B cell (primary cell): ENCODE measurements around the gene PROB1. TPM values are rescaled to one million over a fixed set of nuclear protein-coding genes. Genes with fewer than 3 reads are reported as not detected.

ENCODE experiments used
- ATAC-seq: fragments of 200-7000 bp; cut with Tn5 transposase; one replicate; pipeline ENCODE4 v1.10.0; 2021; ENCODE audit warnings: low read depth, mild to moderate bottlenecking, moderate number of reproducible peaks, moderate library complexity
- CTCF ChIA-PET: fragments of 350-600 bp; sonication (Branson Sonifier 250); formaldehyde crosslinking; loops from one replicate; lab custom pipeline; 2021; ENCODE audit warnings: antibody characterized with exemption, inconsistent platforms; lab: Charles Lee
- POLR2A ChIA-PET: fragments of 350-600 bp; sonication (Branson Sonifier 250); formaldehyde crosslinking; loops from one replicate; lab custom pipeline; 2021; ENCODE audit warnings: antibody characterized with exemption; lab: Charles Lee
- DNase-seq: peaks from one replicate; pipeline ENCODE4 v3.0.0; 2013
- H2AFZ ChIP-seq: 2 replicates; pipeline ENCODE4 v1.6.1; 2012; ENCODE audit warnings: mild to moderate bottlenecking, low read depth, low read length; ENCODE audit not compliant: insufficient read depth, poor library complexity, severe bottlenecking
- H3K27ac ChIP-seq, 2 donors: 1 replicate in 1 of 2; 2 replicates in 1 of 2; pipeline ENCODE4 v1.5.1; 2012 to 2013; ENCODE audit warnings: low read length in 2 of 2, mild to moderate bottlenecking in 2 of 2, moderate library complexity in 1 of 2
- H3K27me3 ChIP-seq, 4 experiments: fragments of 200-600 bp in 1 of 4; sonication (generic) in 1 of 4; replicated peaks in 1 of 4; 1 replicate in 2 of 4; 2 replicates in 2 of 4; pipeline versions ENCODE4 v1.6.1 to v1.7.0; 2013 to 2016; ENCODE audit warnings: low read length in 3 of 4, mild to moderate bottlenecking in 2 of 4, mixed read lengths in 1 of 4, moderate library complexity in 1 of 4; ENCODE audit not compliant: insufficient read depth in 4 of 4, control insufficient read depth in 3 of 4; ENCODE audit errors: control extremely low read depth in 1 of 4
- H3K36me3 ChIP-seq, 2 experiments: replicated peaks in 1 of 2; 1 replicate in 1 of 2; 2 replicates in 1 of 2; pipeline versions ENCODE4 v1.6.1 to v1.7.1; 2013; ENCODE audit warnings: low read length in 1 of 2; ENCODE audit not compliant: insufficient read depth in 2 of 2, control insufficient read depth in 1 of 2; ENCODE audit errors: control extremely low read depth in 1 of 2, extremely low read depth in 1 of 2
- H3K4me1 ChIP-seq, 2 donors: fragments of 200-600 bp in 1 of 2; sonication (generic) in 1 of 2; 1 replicate in 1 of 2; 2 replicates in 1 of 2; pipeline versions ENCODE4 v1.5.1 to v1.6.1; 2013 to 2017; ENCODE audit warnings: low read length in 2 of 2; ENCODE audit not compliant: control insufficient read depth in 2 of 2, insufficient read depth in 2 of 2
- H3K4me2 ChIP-seq: replicated peaks from 2 replicates; pipeline ENCODE3; 2012; ENCODE audit warnings: mild to moderate bottlenecking, low read depth, low read length; ENCODE audit not compliant: poor library complexity, severe bottlenecking
- H3K4me3 ChIP-seq, 5 experiments: fragments of 200-600 bp in 1 of 5; sonication (generic) in 1 of 5; 1 replicate in 3 of 5; 2 replicates in 2 of 5; pipeline versions ENCODE4 v1.5.1 to v1.7.0; 2011 to 2016; ENCODE audit warnings: low read length in 4 of 5, mild to moderate bottlenecking in 4 of 5, low read depth in 2 of 5, control low read depth in 1 of 5, moderate library complexity in 1 of 5; ENCODE audit not compliant: insufficient read depth in 1 of 5; ENCODE audit errors: control extremely low read depth in 1 of 5, extremely low read depth in 1 of 5
- H3K79me2 ChIP-seq: fragments of 200-600 bp; sonication (generic); one replicate; pipeline ENCODE4 v1.6.0; 2016; ENCODE audit warnings: low read length; ENCODE audit not compliant: control insufficient read depth, insufficient read depth
- H3K9ac ChIP-seq: fragments of 200-600 bp; sonication (generic); 2 replicates; pipeline ENCODE4 v1.6.1; 2017; ENCODE audit warnings: mild to moderate bottlenecking, low read length, moderate library complexity
- H3K9me3 ChIP-seq, 3 donors: one replicate each; pipeline versions ENCODE4 v1.6.1 to v1.7.1; 2013; ENCODE audit warnings: low read length in 2 of 3; ENCODE audit not compliant: control insufficient read depth in 2 of 3, insufficient read depth in 1 of 3; ENCODE audit errors: control extremely low read depth in 1 of 3
- H4K20me1 ChIP-seq: 2 replicates; pipeline ENCODE4 v1.6.0; 2012; ENCODE audit warnings: mild to moderate bottlenecking, low read length; ENCODE audit not compliant: insufficient read depth, control insufficient read depth, poor library complexity, severe bottlenecking
- H3K27ac Mint-ChIP-seq: one replicate; pipeline ENCODE4 v1.8.0; 2021; ENCODE audit warnings: mixed read lengths
- H3K27me3 Mint-ChIP-seq: one replicate; pipeline ENCODE4 v1.8.0; 2021; ENCODE audit warnings: mixed read lengths
- H3K4me1 Mint-ChIP-seq: one replicate; pipeline ENCODE4 v1.8.0; 2021; ENCODE audit warnings: mixed read lengths
- H3K4me3 Mint-ChIP-seq: one replicate; pipeline ENCODE4 v1.8.0; 2021; ENCODE audit warnings: mixed read lengths
- H3K9me3 Mint-ChIP-seq: one replicate; pipeline ENCODE4 v1.8.0; 2022; ENCODE audit warnings: mixed read lengths; ENCODE audit not compliant: insufficient read depth
- EZH2 ChIP-seq: IDR thresholded peaks from 2 replicates; pipeline ENCODE4 v1.6.1; 2012; ENCODE audit warnings: borderline replicate concordance, low read depth, mild to moderate bottlenecking, moderate library complexity, low read length; ENCODE audit not compliant: insufficient read depth, poor library complexity, severe bottlenecking
- WGBS: methylation state at CpG from one replicate; pipeline ENCODE4 v1.1.5; 2013; ENCODE audit warnings: missing lambda C conversion rate; ENCODE audit not compliant: insufficient coverage; 5-methylcytosine and 5-hydroxymethylcytosine counted together
- intact Hi-C: fragments of 100-400 bp; cut with micrococcal nuclease; formaldehyde crosslinking; loops from one replicate; pipeline ENCODE4 v1.10.0; 2022
- polyA plus RNA-seq: library from polyadenylated mRNA; depleted of rRNA; stranded (reverse); fragments of >200 nt; gene quantifications from 2 replicates; pipeline ENCODE4 v1.2.3, GENCODE V29; 2012
- total RNA-seq, 2 donors: library from RNA; stranded (reverse); fragments of 120-200 nt in 1 of 2; gene quantifications; 1 replicate in 1 of 2; 2 replicates in 1 of 2; pipeline versions ENCODE4 v1.2.3 to v1.2.4, GENCODE V29; 2013 to 2022
- TF ChIP-seq, protein P1 (sequence below): fragments of 200-600 bp; IDR thresholded peaks from one replicate; pipeline ENCODE4 v1.8.0; 2022; ENCODE audit warnings: antibody characterized with exemption, mild to moderate bottlenecking

PROB1 gene
- total and polyA plus RNA-seq, 2 donors (not counting 1 experiment from before 2014, with no cell fraction given): 1.2 to 3.7 TPM

DNA sequence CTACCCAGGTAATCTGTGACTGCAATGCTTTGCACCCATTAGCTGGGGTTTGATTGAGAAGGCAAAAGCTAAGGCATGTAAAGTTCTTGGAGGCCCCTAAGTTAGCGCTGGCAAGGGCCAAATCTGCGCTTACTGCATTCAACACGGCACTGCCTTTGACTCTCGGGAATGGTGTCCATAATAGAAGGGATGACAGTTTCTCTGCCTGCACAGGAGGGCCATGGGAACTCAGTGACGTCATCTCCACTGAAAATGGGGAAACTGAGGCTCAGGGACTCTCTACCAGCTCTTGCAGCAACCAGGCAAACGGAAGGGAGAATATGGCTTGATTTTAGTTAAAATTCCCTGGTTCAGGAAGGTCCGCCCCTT lies 8.5 kb upstream of the PROB1 start:
- Histone ChIP-seq H4K20me1 (no peaks in the 10 kb centered on the region), H3K4me2 (peak overlapping the region; percentile 74), H3K9ac (peak overlapping the region; percentile 62), H3K27me3 (no peaks in the 10 kb centered on the region), H3K9me3 (no peaks in the 10 kb centered on the region), H3K79me2 (peaks cover 4% of the 10 kb centered on the region), H3K27ac (peak overlapping the region; percentile 85 to 86), H3K4me1 (peaks cover 31 to 40% of the 10 kb centered on the region in 2 donors), H3K36me3 (no peaks in the 10 kb centered on the region), H3K4me3 (peak overlapping the region; percentile 50 to 73 (median 65)), H2AFZ (peak overlapping the region; percentile 75)
- intact Hi-C loops: loop anchor here (10.0 kb wide), 3 partner anchors 231 to 939 kb away; partner anchors contain the start of gene EGR1
- no peaks in the 10 kb centered on the region for H3K27me3 Mint-ChIP-seq
- peak overlapping the region; percentile 95 for H3K4me3 Mint-ChIP-seq
- no peak for DNase-seq
- H3K9me3 Mint-ChIP-seq: no peaks in the 10 kb centered on the region
- ChIA-PET CTCF (interaction anchor here (0.7 to 2.9 kb wide), 14 partner anchors 9 to 360 kb away, joined by 3 to 9 read pairs (median 4); partner anchors contain the start of genes DNAJC18, MZB1, PAIP2 and PROB1), POLR2A (interaction anchor here (1.0 to 2.0 kb wide), 11 partner anchors 10 to 828 kb away, joined by 3 to 8 read pairs (median 3); partner anchors contain the start of genes DNAJC18, HSPA9, MATR3 and MZB1)
- TF ChIP-seq, protein P1, sequence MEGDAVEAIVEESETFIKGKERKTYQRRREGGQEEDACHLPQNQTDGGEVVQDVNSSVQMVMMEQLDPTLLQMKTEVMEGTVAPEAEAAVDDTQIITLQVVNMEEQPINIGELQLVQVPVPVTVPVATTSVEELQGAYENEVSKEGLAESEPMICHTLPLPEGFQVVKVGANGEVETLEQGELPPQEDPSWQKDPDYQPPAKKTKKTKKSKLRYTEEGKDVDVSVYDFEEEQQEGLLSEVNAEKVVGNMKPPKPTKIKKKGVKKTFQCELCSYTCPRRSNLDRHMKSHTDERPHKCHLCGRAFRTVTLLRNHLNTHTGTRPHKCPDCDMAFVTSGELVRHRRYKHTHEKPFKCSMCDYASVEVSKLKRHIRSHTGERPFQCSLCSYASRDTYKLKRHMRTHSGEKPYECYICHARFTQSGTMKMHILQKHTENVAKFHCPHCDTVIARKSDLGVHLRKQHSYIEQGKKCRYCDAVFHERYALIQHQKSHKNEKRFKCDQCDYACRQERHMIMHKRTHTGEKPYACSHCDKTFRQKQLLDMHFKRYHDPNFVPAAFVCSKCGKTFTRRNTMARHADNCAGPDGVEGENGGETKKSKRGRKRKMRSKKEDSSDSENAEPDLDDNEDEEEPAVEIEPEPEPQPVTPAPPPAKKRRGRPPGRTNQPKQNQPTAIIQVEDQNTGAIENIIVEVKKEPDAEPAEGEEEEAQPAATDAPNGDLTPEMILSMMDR: no peak
- no peak for TF ChIP-seq EZH2
- peaks cover 40% of the 10 kb centered on the region for H3K4me1 Mint-ChIP-seq
- 23% methylated on average over 7 of the region's 7 CpGs for WGBS
- peak overlapping the region; percentile 97 for H3K27ac Mint-ChIP-seq
- ATAC-seq: no peak

DNA sequence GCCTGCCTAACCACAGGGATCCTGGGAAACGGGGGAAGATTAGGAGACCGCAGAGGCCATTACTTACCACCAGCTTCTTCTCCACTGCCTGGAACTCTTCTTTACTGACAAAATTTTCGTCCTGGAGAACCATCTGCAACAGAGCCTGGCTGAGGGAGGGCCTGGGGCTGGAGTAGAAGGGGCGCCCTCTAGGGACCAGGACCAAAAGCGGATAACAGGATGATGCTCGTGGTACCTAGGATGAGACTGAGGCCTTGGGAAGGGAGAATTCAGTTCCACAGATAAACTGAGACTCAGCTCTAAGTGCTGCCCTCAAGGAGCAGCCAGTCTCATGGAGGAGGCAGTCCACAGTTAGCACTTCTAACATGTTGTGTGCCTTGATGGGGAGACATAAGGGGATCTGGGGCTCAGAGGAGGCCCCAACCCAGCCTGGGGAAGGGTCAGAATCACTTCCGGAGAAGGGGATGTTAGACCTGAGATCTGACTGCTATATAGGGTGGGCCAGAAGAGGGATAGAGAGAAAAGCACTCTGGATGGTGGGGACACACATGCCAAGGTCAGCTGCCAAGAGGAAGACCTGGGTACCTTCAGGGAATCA lies 7.8 kb upstream of the PROB1 start:
- Histone ChIP-seq H3K9ac (no peak overlapping the region), H3K9me3 (no peaks in the 10 kb centered on the region), H3K27me3 (no peaks in the 10 kb centered on the region), H3K36me3 (no peaks in the 10 kb centered on the region), H3K79me2 (peaks cover 4% of the 10 kb centered on the region), H4K20me1 (no peaks in the 10 kb centered on the region), H2AFZ (no peak overlapping the region), H3K4me1 (peaks cover 24 to 33% of the 10 kb centered on the region in 2 donors), H3K27ac (peak overlapping the region in 1 of 2 donors; percentile 86), H3K4me3 (no peak overlapping the region), H3K4me2 (no peak overlapping the region)
- TF ChIP-seq EZH2: no peak
- TF ChIP-seq, protein P1: no peak
- 63% methylated on average over 5 of the region's 7 CpGs for WGBS
- H3K9me3 Mint-ChIP-seq: no peaks in the 10 kb centered on the region
- no peak for ATAC-seq
- intact Hi-C loops: loop anchor here (10.0 kb wide), 3 partner anchors 232 to 938 kb away; partner anchors contain the start of gene EGR1
- peak overlapping the region; percentile 95 for H3K4me3 Mint-ChIP-seq
- DNase-seq: peak; percentile 39
- H3K27me3 Mint-ChIP-seq: no peaks in the 10 kb centered on the region
- ChIA-PET POLR2A (interaction anchor here (1.1 to 2.0 kb wide), 7 partner anchors 9 to 109 kb away, joined by 3 to 8 read pairs (median 4); partner anchors contain the start of genes DNAJC18, MATR3, MZB1 and PAIP2), CTCF (interaction anchor here (0.7 to 2.9 kb wide), 8 partner anchors 8 to 361 kb away, joined by 3 to 9 read pairs (median 5); partner anchors contain the start of gene PROB1)
- peaks cover 36% of the 10 kb centered on the region for H3K4me1 Mint-ChIP-seq
- peak overlapping the region; percentile 97 for H3K27ac Mint-ChIP-seq
